Stomach (tissue), 9 donors: ENCODE measurements around the gene POLE4. TPM values are rescaled to one million over a fixed set of nuclear protein-coding genes. Genes with fewer than 3 reads are reported as not detected.

Experiments
- DNase-seq, 2 donors: peaks; one replicate each; pipeline versions ENCODE4 v3.0.0 to v3.0.0-alpha.2; 2013 to 2019
- H3K27ac ChIP-seq, 5 donors: fragments of 200-600 bp in 4 of 5; sonication (generic) in 4 of 5; one replicate each; pipeline ENCODE4 v1.5.1; 2013 to 2019; ENCODE audit warnings: mild to moderate bottlenecking in 1 of 5, moderate library complexity in 1 of 5
- H3K27me3 ChIP-seq, 3 donors: fragments of 200-600 bp; sonication (generic); one replicate each; pipeline ENCODE4 v1.5.1; 2017 to 2019; ENCODE audit warnings: mixed run types in 1 of 3
- H3K36me3 ChIP-seq, 4 donors: fragments of 200-600 bp; sonication (generic); 1 replicate in 3 of 4; 2 replicates in 1 of 4; pipeline ENCODE4 v1.5.1; 2016 to 2019
- H3K4me1 ChIP-seq, 4 donors: fragments of 200-600 bp; sonication (generic); one replicate each; pipeline ENCODE4 v1.5.1; 2016 to 2019
- H3K4me3 ChIP-seq, 4 donors: fragments of 200-600 bp; sonication (generic) in 3 of 4; one replicate each; pipeline ENCODE4 v1.5.1; 2016 to 2019; ENCODE audit warnings: mild to moderate bottlenecking in 1 of 4
- H3K9me3 ChIP-seq, 4 donors: fragments of 200-600 bp; sonication (generic); one replicate each; pipeline ENCODE4 v1.5.1; 2016 to 2019
- CTCF ChIP-seq, 7 experiments: fragments of 450-650 bp in 4 of 7; fragments of 200-600 bp in 3 of 7; sonication (generic) in 3 of 7; IDR thresholded peaks; one replicate each; pipeline ENCODE4 v1.5.1; 2016 to 2019; ENCODE audit warnings: antibody characterized with exemption in 7 of 7, control low read depth in 2 of 7, mild to moderate bottlenecking in 1 of 7
- EP300 ChIP-seq: sonication (generic); formaldehyde crosslinking; IDR thresholded peaks from one replicate; pipeline ENCODE4 v1.6.1; 2017; ENCODE audit warnings: antibody characterized with exemption
- POLR2A ChIP-seq, 4 donors: fragments of 450-650 bp; IDR thresholded peaks; one replicate each; pipeline ENCODE4 v1.6.1; 2016; ENCODE audit warnings: antibody characterized with exemption in 4 of 4, control low read depth in 2 of 4, mild to moderate bottlenecking in 1 of 4, moderate library complexity in 1 of 4
- POLR2AphosphoS5 ChIP-seq, 3 donors: sonication (generic); formaldehyde crosslinking; IDR thresholded peaks; one replicate each; pipeline ENCODE4 v1.6.1; 2016; ENCODE audit warnings: antibody characterized with exemption in 3 of 3
- WGBS, 5 donors: extraction: QIAGEN DNeasy Blood & Tissue Kit in 3 of 5; methylation state at CpG; one replicate each; pipeline versions ENCODE4 v1.1.5 to v1.1.7; 2013 to 2018; 5-methylcytosine and 5-hydroxymethylcytosine counted together
- intact Hi-C: fragments of 100-400 bp; cut with DNase I; formaldehyde crosslinking; loops from one replicate; pipeline ENCODE4 v1.15.1; 2023; ENCODE audit warnings: low total_unique reads
- polyA plus RNA-seq, 3 donors: library from polyadenylated mRNA; stranded (reverse); fragments of 200-250 nt; gene quantifications; one replicate each; pipeline ENCODE4 v1.2.3, GENCODE V29; 2013
- total RNA-seq, 5 donors: library from RNA; depleted of rRNA; stranded (reverse); fragments of >200 nt; gene quantifications; one replicate each; pipeline versions ENCODE4 v1.1.0 to v1.2.3, GENCODE V29; 2014 to 2016
- donor health status: healthy with polysubstance abuse.
- donor health status: Bipolar disorder and iron deficiency.
- donor health status: healthy.

Gene POLE4
- total and polyA plus RNA-seq, 8 donors = 6.7 to 112 (median 39.4) TPM

GRCh38 chr2:74919827-74920226 lies 38.6 kb upstream of the POLE4 start:
- H3K4me3 ChIP-seq = peak overlapping the region; percentile 13 to 37 (median 32)
- TF ChIP-seq EP300 (no peak), CTCF (IDR thresholded peaks at IDR 0.05) (peak in 5 of 7 experiments; percentile 68 to 87 (median 74))
- WGBS, 5 donors = 1 to 4% (median 3%) methylated on average over 26 to 34 of the region's 34 CpGs
- no peak overlapping the region for H3K27ac ChIP-seq
- H3K27me3 ChIP-seq = peaks cover 0 to 58% (median 9%) of the 10 kb centered on the region in 3 donors
- intact Hi-C loops = loop anchor here (10.0 kb wide), 1 partner anchor 485 kb away; no protein-coding TSS in a partner anchor
- H3K9me3 ChIP-seq = no peaks in the 10 kb centered on the region
- DNase-seq = peak; percentile 68 to 86
- peaks cover 0 to 9% (median 8%) of the 10 kb centered on the region in 4 donors for H3K4me1 ChIP-seq
- H3K36me3 ChIP-seq = no peaks in the 10 kb centered on the region

DNA sequence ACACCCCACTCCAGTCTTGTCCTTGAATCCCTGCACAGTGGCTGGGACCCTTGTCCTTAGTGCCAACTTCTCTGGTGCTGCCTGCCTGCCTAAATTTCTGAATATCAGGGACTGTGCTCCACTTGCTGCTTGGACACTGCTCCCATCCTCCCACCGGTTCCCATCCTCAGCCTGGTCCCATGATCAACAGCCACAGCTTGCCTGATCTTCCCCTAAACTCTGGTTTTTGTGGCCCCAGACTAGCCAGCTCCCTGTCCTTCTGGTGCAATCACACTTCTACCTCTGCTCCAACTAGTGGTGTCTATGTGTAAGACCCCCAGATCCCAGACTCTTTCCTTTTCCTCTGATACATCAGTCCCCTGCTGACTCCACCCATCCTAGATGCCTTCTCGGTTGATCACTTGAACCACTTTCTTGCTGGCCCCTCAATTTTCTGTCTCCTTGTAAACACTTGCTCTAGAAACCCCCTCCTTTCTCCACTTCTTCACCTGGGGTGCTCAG lies 37.2 kb upstream of the POLE4 start:
- DNase-seq = no peak
- Histone ChIP-seq H3K27me3 (peaks cover 0 to 45% (median 9%) of the 10 kb centered on the region in 3 donors), H3K27ac (no peak overlapping the region), H3K4me3 (no peak overlapping the region), H3K4me1 (peaks cover 0 to 9% (median 8%) of the 10 kb centered on the region in 4 donors), H3K36me3 (no peaks in the 10 kb centered on the region), H3K9me3 (no peaks in the 10 kb centered on the region)
- TF ChIP-seq CTCF (IDR thresholded peaks at IDR 0.05) = no peak
- TF ChIP-seq POLR2A (IDR thresholded peaks at IDR 0.05) = no peak
- TF ChIP-seq POLR2AphosphoS5 (IDR thresholded peaks at IDR 0.05) = no peak
- no peak for TF ChIP-seq EP300
- intact Hi-C loops = loop anchor here (10.0 kb wide), 1 partner anchor 484 kb away; no protein-coding TSS in a partner anchor
- 86 to 97% (median 95%) methylated on average over 2 of the region's 2 CpGs for WGBS, 5 donors

DNA sequence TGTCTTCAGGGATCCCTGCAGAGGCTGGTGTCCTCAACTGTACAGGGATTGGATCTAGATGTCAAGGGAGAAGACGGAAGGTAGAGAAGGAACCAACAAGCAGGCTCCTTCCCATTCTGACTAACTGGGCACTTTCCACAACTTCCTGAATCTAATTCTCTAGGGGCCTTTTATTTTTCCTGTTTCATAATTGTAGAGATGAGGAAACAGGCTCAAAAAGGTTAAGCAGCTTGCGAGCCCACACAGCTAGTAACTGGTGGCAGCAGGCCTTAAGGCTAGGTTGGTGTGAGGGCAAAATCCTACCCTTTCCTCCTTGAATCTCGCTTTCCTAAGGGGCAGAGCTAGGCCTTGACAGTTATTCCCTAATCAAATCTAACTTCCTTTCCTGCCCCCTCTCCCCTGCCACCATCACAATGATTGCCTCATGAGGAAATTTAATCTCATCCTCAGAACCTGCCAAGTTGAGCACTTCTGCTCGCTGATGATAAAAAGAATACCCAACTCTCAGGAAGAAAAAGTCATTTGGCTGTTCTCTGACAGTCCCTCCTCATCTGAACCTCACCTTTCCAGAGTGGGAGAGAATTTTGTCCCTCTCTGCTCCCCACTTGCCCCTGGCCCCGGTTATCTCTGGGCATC lies 35.7 kb upstream of the POLE4 start:
- H3K4me3 ChIP-seq = no peak overlapping the region
- WGBS, 5 donors = 70 to 81% (median 78%) methylated on average over 5 of the region's 5 CpGs
- intact Hi-C loops = loop anchor here (10.0 kb wide), 1 partner anchor 482 kb away; no protein-coding TSS in a partner anchor
- H3K27ac ChIP-seq = no peak overlapping the region
- DNase-seq = no peak
- no peaks in the 10 kb centered on the region for H3K9me3 ChIP-seq
- peaks cover 0 to 32% (median 9%) of the 10 kb centered on the region in 3 donors for H3K27me3 ChIP-seq
- no peak for TF ChIP-seq CTCF (IDR thresholded peaks at IDR 0.05)
- no peak for TF ChIP-seq EP300
- no peak for TF ChIP-seq POLR2A (IDR thresholded peaks at IDR 0.05)
- TF ChIP-seq POLR2AphosphoS5 (IDR thresholded peaks at IDR 0.05) = no peak
- peaks cover 0 to 9% (median 8%) of the 10 kb centered on the region in 4 donors for H3K4me1 ChIP-seq
- H3K36me3 ChIP-seq = no peaks in the 10 kb centered on the region

DNA sequence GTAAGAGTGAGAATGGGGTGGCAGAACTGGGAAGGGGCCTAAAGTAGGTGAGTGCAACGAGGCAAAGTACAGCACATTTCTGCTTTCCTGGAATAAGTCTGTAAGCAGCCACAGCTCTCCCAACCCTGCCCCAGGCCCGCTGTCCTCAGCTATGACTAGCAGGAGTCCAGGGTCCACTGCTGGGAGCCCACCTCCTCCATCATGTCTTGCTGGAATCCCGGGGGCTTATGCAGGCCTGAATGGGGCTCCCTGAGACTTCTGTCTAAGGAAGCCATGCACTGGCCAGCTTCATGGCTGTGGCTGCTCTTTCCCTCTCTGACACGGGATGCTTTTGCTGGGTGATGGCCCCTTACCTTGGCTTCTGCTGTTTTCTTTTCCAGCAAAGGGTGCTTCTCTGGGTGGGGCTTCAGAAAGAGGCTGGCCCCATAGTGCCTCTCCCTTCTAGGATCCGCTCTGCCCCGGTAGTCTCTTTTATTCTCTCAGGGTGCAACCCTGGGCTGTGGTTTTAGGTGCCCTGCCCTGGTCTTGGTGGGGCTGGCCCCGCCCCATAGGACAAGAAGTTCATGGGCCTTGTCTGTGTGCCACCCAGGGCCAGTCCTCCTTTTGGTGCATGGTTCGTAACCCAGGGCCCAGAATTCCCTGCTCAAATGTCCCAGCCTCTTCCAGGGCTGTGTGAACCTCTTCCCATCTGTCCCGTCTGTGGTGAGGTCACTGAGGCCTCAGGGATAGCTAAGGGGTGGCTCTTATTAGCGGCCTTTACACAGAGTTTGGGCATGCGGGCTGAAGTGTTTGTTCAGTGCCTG lies 33.8 kb upstream of the POLE4 start:
- TF ChIP-seq CTCF (IDR thresholded peaks at IDR 0.05) (no peak), POLR2A (IDR thresholded peaks at IDR 0.05) (no peak), EP300 (no peak), POLR2AphosphoS5 (IDR thresholded peaks at IDR 0.05) (no peak)
- H3K4me3 ChIP-seq = no peak overlapping the region
- no peak overlapping the region for H3K27ac ChIP-seq
- WGBS, 5 donors = 75 to 92% (median 87%) methylated on average over 11 of the region's 11 CpGs
- DNase-seq = no peak
- peaks cover 0 to 7% (median 6%) of the 10 kb centered on the region in 4 donors for H3K4me1 ChIP-seq
- no peaks in the 10 kb centered on the region for H3K9me3 ChIP-seq
- H3K36me3 ChIP-seq = no peaks in the 10 kb centered on the region
- H3K27me3 ChIP-seq = peaks cover 0 to 18% (median 5%) of the 10 kb centered on the region in 3 donors
- intact Hi-C loops = loop anchor here (10.0 kb wide), 1 partner anchor 480 kb away; no protein-coding TSS in a partner anchor
